Measurements from ENCODE around the gene ZBTB40. TPM values are rescaled to one million over a fixed set of nuclear protein-coding genes. Genes with fewer than 3 reads are reported as not detected.

ZBTB40 gene
- total RNA-seq, 1 donor from 2014 or later, result 8.7 TPM

DNA sequence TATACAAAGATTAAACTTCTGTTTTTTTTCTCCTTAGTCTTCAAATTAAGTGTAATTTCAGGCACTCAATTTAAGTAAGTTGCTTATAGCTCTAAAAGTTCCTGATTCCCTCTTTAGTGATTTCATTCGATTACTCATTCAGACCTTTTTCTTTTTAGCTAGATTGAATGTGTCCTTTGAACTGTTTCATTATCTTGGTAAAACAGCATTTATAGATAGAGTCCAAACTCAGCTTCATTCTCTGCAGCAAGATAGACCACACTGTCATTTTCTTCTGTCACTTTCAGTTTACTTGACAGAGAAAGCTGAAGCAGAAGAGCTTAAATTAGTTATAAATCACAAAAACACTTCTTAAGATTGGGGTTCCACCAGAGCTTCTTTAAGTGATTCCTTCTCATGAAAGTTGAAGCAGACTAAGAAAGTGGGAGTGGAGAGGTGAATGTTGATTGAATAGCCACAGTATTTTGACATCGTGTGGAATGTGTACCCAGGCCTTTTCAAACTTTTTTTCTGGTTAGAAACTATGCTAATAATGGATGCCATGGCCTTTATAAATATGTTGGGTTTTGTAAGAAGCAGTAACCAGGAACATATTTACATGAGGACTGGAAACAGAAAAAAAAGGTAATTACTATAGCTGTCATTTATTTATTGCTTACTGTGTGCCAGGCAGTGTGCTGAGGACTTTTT is 52.2 kb downstream of the ZBTB40 start:
- no peak for DNase-seq (ENCODE audit: low read depth, low spot score)

- no peak for DNase-seq (ENCODE audit: low read depth, low spot score)
These were observed 54.6 kb downstream of the ZBTB40 start for GRCh38 chr1:22506130-22506692.

DNA sequence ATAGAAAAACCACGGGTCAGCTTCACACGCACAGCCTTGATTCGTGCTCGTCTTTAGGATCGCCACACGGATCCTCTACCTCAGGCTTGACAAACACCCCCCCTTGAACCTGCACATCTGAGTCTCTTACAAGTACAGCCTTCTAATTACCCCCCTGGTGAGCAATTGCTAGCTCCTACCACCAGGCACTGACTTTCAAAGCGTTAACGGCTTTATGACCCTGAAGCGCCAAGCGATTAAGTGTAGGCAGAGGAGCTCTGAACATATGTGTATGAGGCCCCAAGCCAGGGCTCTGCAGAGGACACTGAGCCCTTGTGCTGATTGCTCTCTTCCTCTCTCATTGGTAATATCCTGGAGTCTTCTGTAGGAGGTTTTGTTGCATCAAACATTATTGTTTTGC is 55.9 kb downstream of the ZBTB40 start:
- DNase-seq (ENCODE audit: low read depth, low spot score), result no peak

GRCh38 chr1:22508329-22508728 is 56.7 kb downstream of the ZBTB40 start:
- no peak for DNase-seq (ENCODE audit: low read depth, low spot score)

DNA sequence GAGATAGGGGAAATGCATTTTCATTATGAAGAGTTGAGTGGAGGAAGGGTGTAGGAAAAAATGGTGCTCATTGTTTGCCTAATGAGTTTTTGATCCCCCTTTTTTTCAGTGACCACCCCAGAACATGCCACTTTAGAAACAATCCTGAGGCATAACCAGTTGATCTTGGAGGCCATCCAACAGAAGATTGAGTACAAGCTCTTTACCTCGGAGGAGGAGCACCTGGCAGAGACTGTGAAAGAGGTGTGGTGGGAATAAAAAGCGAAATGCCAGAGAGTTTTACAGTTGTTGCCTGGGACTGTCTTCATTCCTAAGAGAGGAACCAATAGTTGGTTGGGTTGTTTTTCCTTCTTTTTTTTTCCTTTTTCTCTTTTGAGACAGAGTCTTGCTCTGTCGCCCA is 57.3 kb downstream of the ZBTB40 start:
- DNase-seq (ENCODE audit: low read depth, low spot score), result no peak

- no peak for DNase-seq (ENCODE audit: low read depth, low spot score)
These were observed 58.2 kb downstream of the ZBTB40 start for GRCh38 chr1:22509815-22510214.

DNA sequence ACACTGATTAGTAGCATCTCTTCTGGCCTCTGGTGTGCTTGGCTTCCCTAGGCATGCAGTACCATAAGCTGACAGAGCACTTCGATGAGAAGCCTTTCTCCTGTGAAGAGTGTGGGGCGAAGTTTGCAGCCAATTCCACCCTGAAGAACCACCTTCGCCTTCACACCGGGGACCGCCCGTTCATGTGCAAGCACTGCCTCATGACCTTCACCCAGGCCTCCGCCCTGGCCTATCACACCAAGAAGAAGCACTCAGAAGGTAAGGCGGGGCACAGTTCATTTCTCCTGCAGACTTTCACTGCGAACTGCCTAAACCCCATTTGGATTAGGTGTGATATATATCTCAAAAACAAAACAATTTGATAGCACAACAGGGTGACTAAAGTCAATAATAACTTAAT is 61.2 kb downstream of the ZBTB40 start:
- DNase-seq (ENCODE audit: low read depth, low spot score), result no peak

DNA sequence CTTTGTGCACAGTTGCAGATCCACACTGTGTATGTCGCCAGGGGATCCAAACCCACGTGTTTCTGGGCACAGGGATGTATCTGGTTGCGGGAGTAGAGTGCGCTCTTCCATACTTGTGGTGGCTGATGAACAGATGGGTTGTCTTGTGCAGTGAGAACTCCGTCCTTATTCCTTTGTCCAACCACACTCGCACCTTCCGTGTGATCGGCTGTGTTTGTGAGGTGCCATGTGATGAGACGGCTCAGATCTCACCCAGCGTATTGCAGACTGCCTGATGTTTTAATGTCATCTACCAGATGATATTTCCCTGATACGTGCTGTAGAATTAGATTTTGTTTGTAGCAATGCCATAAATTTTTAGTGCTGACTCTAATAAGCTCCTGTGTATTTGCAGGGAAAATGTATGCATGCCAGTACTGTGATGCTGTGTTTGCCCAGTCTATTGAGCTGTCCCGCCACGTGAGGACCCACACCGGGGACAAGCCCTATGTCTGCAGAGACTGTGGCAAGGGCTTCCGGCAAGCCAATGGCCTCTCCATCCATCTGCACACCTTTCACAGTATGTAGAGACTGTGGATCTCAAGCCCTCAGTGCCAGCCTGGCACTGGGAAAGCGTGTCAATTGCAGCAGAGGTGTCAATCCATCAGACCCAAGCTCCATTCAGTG is 65.4 kb downstream of the ZBTB40 start:
- no peak for DNase-seq (ENCODE audit: low read depth, low spot score)

- DNase-seq (ENCODE audit: low read depth, low spot score), result no peak
These were observed 66.3 kb downstream of the ZBTB40 start for GRCh38 chr1:22517956-22518355.

GRCh38 chr1:22518379-22518778 is 66.7 kb downstream of the ZBTB40 start:
- DNase-seq (ENCODE audit: low read depth, low spot score), result no peak

- no peak for DNase-seq (ENCODE audit: low read depth, low spot score)
These were observed 69.2 kb downstream of the ZBTB40 start for GRCh38 chr1:22520871-22521270.

DNA sequence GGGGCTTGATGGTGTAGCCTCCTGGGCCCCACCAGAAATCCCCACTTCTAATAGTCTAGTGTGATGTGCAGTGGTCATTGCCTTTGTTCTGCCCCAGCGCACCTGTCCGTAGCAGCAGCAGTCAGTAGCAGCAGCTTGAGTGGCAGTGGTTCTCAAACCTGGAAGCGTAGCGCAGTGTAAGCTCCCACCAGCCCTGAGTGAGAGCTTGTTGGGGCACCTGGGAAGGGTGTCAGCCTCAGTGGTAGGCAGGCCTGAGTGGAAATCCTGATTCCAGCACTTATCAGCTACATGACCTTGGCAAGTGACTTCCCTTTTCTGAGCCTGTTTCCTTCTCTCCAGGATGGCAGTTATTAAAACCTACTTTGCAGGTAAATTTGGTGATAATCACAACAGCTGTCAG is 70.0 kb downstream of the ZBTB40 start:
- DNase-seq (ENCODE audit: low read depth, low spot score), result no peak

GRCh38 chr1:22522221-22522743 is 70.6 kb downstream of the ZBTB40 start:
- DNase-seq (ENCODE audit: low read depth, low spot score), result no peak

DNA sequence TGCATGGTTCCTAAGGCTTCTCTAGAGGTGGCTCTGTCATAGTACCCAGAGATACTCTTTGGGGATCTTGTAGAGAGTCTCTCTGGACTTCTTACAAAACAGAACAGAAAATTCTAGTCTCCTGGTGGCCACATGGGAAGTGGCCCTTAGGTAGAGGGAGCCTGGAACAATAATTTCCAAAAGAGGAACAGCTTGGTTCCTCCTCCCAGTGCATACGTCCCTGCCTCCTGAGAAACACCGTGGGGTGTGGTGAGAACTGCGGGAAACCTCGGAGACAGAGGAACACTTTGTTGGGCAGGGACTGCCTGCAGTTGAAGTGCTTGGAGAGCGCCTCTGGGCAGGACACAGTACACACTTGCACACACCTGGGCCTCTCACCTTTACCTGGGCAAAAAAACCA is 72.8 kb downstream of the ZBTB40 start:
- DNase-seq (ENCODE audit: low read depth, low spot score), result no peak

DNA sequence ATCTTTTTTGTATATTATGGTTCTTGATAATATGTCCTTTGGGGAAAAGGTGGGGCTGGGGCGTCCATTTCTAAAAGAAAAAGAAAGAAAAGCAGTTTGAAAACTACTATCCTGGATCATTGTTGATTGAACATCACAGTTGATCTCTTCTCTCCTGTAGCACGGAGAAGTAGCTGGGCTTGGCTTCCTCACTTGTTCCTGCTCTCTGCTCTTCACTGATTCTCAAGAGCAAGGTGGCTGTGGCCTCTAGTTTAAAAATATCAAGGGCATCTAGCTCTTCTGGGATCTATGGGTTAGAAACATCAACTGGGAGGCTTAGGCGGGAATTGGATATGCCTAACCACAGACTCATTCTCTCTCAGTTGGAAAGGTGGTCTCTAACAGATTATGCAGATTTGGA is 73.6 kb downstream of the ZBTB40 start:
- no peak for DNase-seq (ENCODE audit: low read depth, low spot score)

- DNase-seq (ENCODE audit: low read depth, low spot score), result no peak
These were observed 74.0 kb downstream of the ZBTB40 start for GRCh38 chr1:22525646-22526045.

DNA sequence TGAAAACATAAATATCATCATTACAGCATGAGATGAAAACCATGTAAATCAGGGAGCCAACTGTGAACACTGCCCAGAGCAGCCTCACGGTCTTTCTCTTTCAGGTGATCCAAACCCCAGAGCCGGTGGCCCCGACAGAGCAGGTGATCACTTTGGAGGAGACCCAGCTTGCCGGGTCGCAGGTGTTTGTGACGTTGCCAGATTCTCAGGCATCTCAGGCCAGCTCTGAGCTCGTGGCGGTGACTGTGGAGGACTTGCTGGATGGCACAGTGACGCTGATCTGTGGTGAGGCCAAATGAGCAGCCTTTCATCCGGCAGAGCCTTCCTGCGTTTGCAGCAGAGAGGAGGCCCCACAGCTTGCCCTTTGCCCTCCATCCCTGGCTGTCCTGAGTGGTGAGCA is 74.4 kb downstream of the ZBTB40 start:
- no peak for DNase-seq (ENCODE audit: low read depth, low spot score)

- no peak for DNase-seq (ENCODE audit: low read depth, low spot score)
These were observed 75.0 kb downstream of the ZBTB40 start for GRCh38 chr1:22526677-22527076.

DNA sequence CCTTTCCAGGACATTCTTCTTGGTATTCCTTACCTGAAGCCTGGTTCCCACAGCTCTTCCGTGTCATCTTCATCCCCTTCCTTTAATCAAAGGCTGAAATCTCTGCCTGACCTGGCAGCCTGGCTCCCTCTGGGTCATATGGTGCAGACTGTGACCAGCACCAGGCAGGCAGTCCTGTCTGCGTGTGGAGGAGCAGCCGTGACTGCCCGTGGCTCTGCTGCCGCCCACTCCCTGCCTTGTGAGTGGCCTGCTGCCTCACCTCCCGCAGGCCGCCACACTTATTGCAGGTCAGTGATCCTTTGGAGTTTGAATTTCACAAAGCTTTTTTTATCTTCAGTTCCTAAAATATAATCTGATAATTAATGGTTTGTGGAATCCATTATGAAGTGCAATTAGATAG is 75.5 kb downstream of the ZBTB40 start:
- no peak for DNase-seq (ENCODE audit: low read depth, low spot score)

GRCh38 chr1:22527555-22528296 is 76.1 kb downstream of the ZBTB40 start:
- DNase-seq (ENCODE audit: low read depth, low spot score), result no peak

- DNase-seq (ENCODE audit: low read depth, low spot score), result no peak
These were observed 76.8 kb downstream of the ZBTB40 start for GRCh38 chr1:22528451-22528850.
